IPS DF 6.9 (cell line): Measurements from ENCODE around the gene ZCCHC3.

Experiments used
- DNase-seq: peaks from one replicate; pipeline ENCODE4 v3.0.0-alpha.2; 2013; ENCODE audit warnings: low read depth, low spot score
- H3K27ac ChIP-seq: one replicate; pipeline ENCODE4 v1.5.1; 2013; ENCODE audit warnings: low read length, control low read depth
- H3K27me3 ChIP-seq: 2 replicates; pipeline ENCODE4 v1.6.1; 2013; ENCODE audit warnings: mild to moderate bottlenecking, low read length; ENCODE audit not compliant: control insufficient read depth, insufficient read depth
- H3K36me3 ChIP-seq: 2 replicates; pipeline ENCODE4 v1.6.1; 2013; ENCODE audit warnings: low read length; ENCODE audit not compliant: control insufficient read depth, insufficient read depth
- H3K4me1 ChIP-seq: 2 replicates; pipeline ENCODE4 v1.6.1; 2013; ENCODE audit warnings: low read length; ENCODE audit not compliant: control insufficient read depth, insufficient read depth
- H3K4me3 ChIP-seq: 2 replicates; pipeline ENCODE4 v1.5.1; 2013; ENCODE audit warnings: mild to moderate bottlenecking, low read length
- H3K9me3 ChIP-seq: 2 replicates; pipeline ENCODE4 v1.6.1; 2013; ENCODE audit warnings: low read length, inconsistent platforms; ENCODE audit not compliant: control insufficient read depth, insufficient read depth
- WGBS: extraction: QIAGEN DNeasy Blood & Tissue Kit; methylation state at CpG from one replicate; pipeline ENCODE4 v1.1.7; 2013; ENCODE audit warnings: mixed read lengths, missing lambda C conversion rate; ENCODE audit not compliant: insufficient read length, insufficient coverage; 5-methylcytosine and 5-hydroxymethylcytosine counted together

ZCCHC3 gene

GRCh38 chr20:270517-270916, 26.9 kb upstream of the ZCCHC3 start:
- WGBS, result no CpG with 5 or more reads among the region's 5 CpGs
- Histone ChIP-seq H3K4me1 (no peaks in the 10 kb centered on the region), H3K27me3 (peaks cover 1% of the 10 kb centered on the region; the same call in 1 of the 2 replicates), H3K27ac (no peak overlapping the region), H3K36me3 (no peaks in the 10 kb centered on the region), H3K9me3 (no peaks in the 10 kb centered on the region), H3K4me3 (no peak overlapping the region)
- DNase-seq, result no peak

GRCh38 chr20:271069-271468, 26.3 kb upstream of the ZCCHC3 start:
- H3K27ac ChIP-seq, result no peak overlapping the region
- H3K27me3 ChIP-seq, result peaks cover 1% of the 10 kb centered on the region; the same call in 1 of the 2 replicates
- WGBS, result no CpG with 5 or more reads among the region's 4 CpGs
- no peak for DNase-seq
- H3K9me3 ChIP-seq, result no peaks in the 10 kb centered on the region
- no peak overlapping the region for H3K4me3 ChIP-seq
- no peaks in the 10 kb centered on the region for H3K36me3 ChIP-seq
- H3K4me1 ChIP-seq, result no peaks in the 10 kb centered on the region

- no peaks in the 10 kb centered on the region for H3K27me3 ChIP-seq
- no peaks in the 10 kb centered on the region for H3K9me3 ChIP-seq
- peaks cover 3% of the 10 kb centered on the region; the same call in 1 of the 2 replicates for H3K36me3 ChIP-seq
- H3K4me1 ChIP-seq, result no peaks in the 10 kb centered on the region
- H3K27ac ChIP-seq, result no peak overlapping the region
- no peak for DNase-seq
- no peak overlapping the region for H3K4me3 ChIP-seq
Measured at GRCh38 chr20:271528-271927, 25.8 kb upstream of the ZCCHC3 start.

- Histone ChIP-seq H3K4me3 (no peak overlapping the region), H3K9me3 (no peaks in the 10 kb centered on the region), H3K4me1 (no peaks in the 10 kb centered on the region), H3K27ac (no peak overlapping the region), H3K27me3 (no peaks in the 10 kb centered on the region), H3K36me3 (peaks cover 9% of the 10 kb centered on the region)
- no peak for DNase-seq
Measured at GRCh38 chr20:272718-273117, 24.7 kb upstream of the ZCCHC3 start.

GRCh38 chr20:273884-274283, 23.5 kb upstream of the ZCCHC3 start:
- H3K27ac ChIP-seq, result no peak overlapping the region
- H3K4me1 ChIP-seq, result no peaks in the 10 kb centered on the region
- H3K27me3 ChIP-seq, result no peaks in the 10 kb centered on the region
- H3K4me3 ChIP-seq, result no peak overlapping the region
- H3K36me3 ChIP-seq, result peaks cover 9% of the 10 kb centered on the region
- no CpG with 5 or more reads among the region's 3 CpGs for WGBS
- no peaks in the 10 kb centered on the region for H3K9me3 ChIP-seq
- DNase-seq, result no peak

- no peaks in the 10 kb centered on the region for H3K4me1 ChIP-seq
- peaks cover 9% of the 10 kb centered on the region for H3K36me3 ChIP-seq
- H3K4me3 ChIP-seq, result no peak overlapping the region
- DNase-seq, result no peak
- H3K27ac ChIP-seq, result no peak overlapping the region
- H3K9me3 ChIP-seq, result no peaks in the 10 kb centered on the region
- no peaks in the 10 kb centered on the region for H3K27me3 ChIP-seq
- WGBS, result no CpG with 5 or more reads among the region's 7 CpGs
Measured at GRCh38 chr20:275791-276190, 21.6 kb upstream of the ZCCHC3 start.

GRCh38 chr20:276620-277495, 20.5 kb upstream of the ZCCHC3 start:
- Histone ChIP-seq H3K4me3 (no peak overlapping the region), H3K27ac (no peak overlapping the region), H3K9me3 (no peaks in the 10 kb centered on the region), H3K36me3 (peaks cover 9% of the 10 kb centered on the region), H3K4me1 (no peaks in the 10 kb centered on the region), H3K27me3 (no peaks in the 10 kb centered on the region)
- DNase-seq, result no peak
- WGBS, result no CpG with 5 or more reads among the region's 12 CpGs

- WGBS, result no CpG with 5 or more reads among the region's 3 CpGs
- H3K27me3 ChIP-seq, result no peaks in the 10 kb centered on the region
- no peak overlapping the region for H3K4me3 ChIP-seq
- DNase-seq, result no peak
- H3K27ac ChIP-seq, result no peak overlapping the region
- H3K36me3 ChIP-seq, result peaks cover 9% of the 10 kb centered on the region
- H3K9me3 ChIP-seq, result no peaks in the 10 kb centered on the region
- no peaks in the 10 kb centered on the region for H3K4me1 ChIP-seq
Measured at GRCh38 chr20:277496-277781, 19.9 kb upstream of the ZCCHC3 start.

GRCh38 chr20:278181-278580, 19.2 kb upstream of the ZCCHC3 start:
- H3K36me3 ChIP-seq, result peaks cover 9% of the 10 kb centered on the region
- WGBS, result no CpG with 5 or more reads among the region's 5 CpGs
- H3K27ac ChIP-seq, result no peak overlapping the region
- no peaks in the 10 kb centered on the region for H3K4me1 ChIP-seq
- no peaks in the 10 kb centered on the region for H3K27me3 ChIP-seq
- H3K4me3 ChIP-seq, result no peak overlapping the region
- DNase-seq, result no peak
- H3K9me3 ChIP-seq, result no peaks in the 10 kb centered on the region

- no CpG with 5 or more reads among the region's 88 CpGs for WGBS
- no peaks in the 10 kb centered on the region for H3K9me3 ChIP-seq
- DNase-seq, result no peak
- no peaks in the 10 kb centered on the region for H3K4me1 ChIP-seq
- H3K27me3 ChIP-seq, result no peaks in the 10 kb centered on the region
- peaks cover 9% of the 10 kb centered on the region for H3K36me3 ChIP-seq
- H3K4me3 ChIP-seq, result no peak overlapping the region
- no peak overlapping the region for H3K27ac ChIP-seq
Measured at GRCh38 chr20:278607-279571, 18.5 kb upstream of the ZCCHC3 start.
